IMR-90 (cell line): ENCODE results near the gene UGT1A1. TPM values are rescaled to one million over a fixed set of nuclear protein-coding genes. Genes with fewer than 3 reads are reported as not detected.

Source experiments
- ATAC-seq: fragments of 200-7000 bp; cut with Tn5 transposase; 2 replicates; pipeline ENCODE4 v1.9.1; 2020; ENCODE audit warnings: low read depth, mild to moderate bottlenecking, moderate library complexity
- BruUV-seq: library from RNA; stranded (reverse); fragments of 400-500 nt; replicated peaks from 2 replicates; lab custom pipeline; 2021; lab: Mats Ljungman, UMichigan
- CTCF ChIA-PET: fragments of 300-600 bp; formaldehyde crosslinking; extraction: SDS; loops from one replicate; lab custom pipeline; 2021; ENCODE audit warnings: antibody characterized with exemption; lab: Yijun Ruan, JAX
- POLR2A ChIA-PET: fragments of 300-600 bp; sonication (Branson Sonifier 250); formaldehyde crosslinking; loops from one replicate; lab custom pipeline; 2022; ENCODE audit warnings: antibody characterized with exemption; ENCODE audit not compliant: unreplicated experiment; lab: Charles Lee
- DNase-seq: peaks from one replicate; pipeline ENCODE4 v3.0.0; 2013
- H2AFZ ChIP-seq: replicated peaks from 2 replicates; pipeline ENCODE3; 2013; ENCODE audit warnings: low read length, mild to moderate bottlenecking; ENCODE audit not compliant: poor library complexity
- H2AK5ac ChIP-seq: 2 replicates; pipeline ENCODE4 v1.6.1; 2013; ENCODE audit warnings: low read depth, low read length, inconsistent platforms
- H2AK9ac ChIP-seq: replicated peaks from 2 replicates; pipeline ENCODE3; 2013; ENCODE audit warnings: mild to moderate bottlenecking, low read depth, low read length, moderate library complexity; ENCODE audit not compliant: poor library complexity
- H2BK120ac ChIP-seq: 2 replicates; pipeline ENCODE4 v1.6.1; 2013; ENCODE audit warnings: low read depth, low read length, inconsistent platforms
- H2BK15ac ChIP-seq: 3 replicates; pipeline ENCODE4 v1.6.1; 2013; ENCODE audit warnings: low read depth, low read length, inconsistent platforms
- H2BK20ac ChIP-seq: 2 replicates; pipeline ENCODE4 v1.6.1; 2013; ENCODE audit warnings: low read depth, mild to moderate bottlenecking, inconsistent platforms, low read length, moderate library complexity
- H2BK5ac ChIP-seq: 2 replicates; pipeline ENCODE4 v1.6.1; 2013; ENCODE audit warnings: mild to moderate bottlenecking, low read depth, low read length, inconsistent platforms; ENCODE audit not compliant: poor library complexity, severe bottlenecking
- H3K14ac ChIP-seq: replicated peaks from 2 replicates; pipeline ENCODE4 v1.6.1; 2013; ENCODE audit warnings: low read depth, low read length, inconsistent platforms
- H3K18ac ChIP-seq: 2 replicates; pipeline ENCODE4 v1.6.1; 2013; ENCODE audit warnings: low read depth, low read length, control low read depth
- H3K23ac ChIP-seq: 2 replicates; pipeline ENCODE4 v1.6.1; 2013; ENCODE audit warnings: low read depth, low read length, inconsistent platforms
- H3K27ac ChIP-seq: 2 replicates; pipeline ENCODE4 v1.5.1; 2013; ENCODE audit warnings: mild to moderate bottlenecking, control low read depth, low read length; ENCODE audit not compliant: insufficient read depth
- H3K27me3 ChIP-seq: 2 replicates; pipeline ENCODE4 v1.6.1; 2013; ENCODE audit warnings: low read length; ENCODE audit not compliant: control insufficient read depth, insufficient read depth
- H3K36me3 ChIP-seq: 2 replicates; pipeline ENCODE4 v1.6.1; 2013; ENCODE audit warnings: low read length, mixed read lengths; ENCODE audit not compliant: control insufficient read depth, insufficient read depth
- H3K4ac ChIP-seq: 2 replicates; pipeline ENCODE4 v1.6.1; 2013; ENCODE audit warnings: low read depth, low read length, inconsistent platforms
- H3K4me1 ChIP-seq: 2 replicates; pipeline ENCODE4 v1.6.1; 2013; ENCODE audit warnings: low read length, mixed read lengths; ENCODE audit not compliant: control insufficient read depth, insufficient read depth
- H3K4me2 ChIP-seq: 2 replicates; pipeline ENCODE4 v1.6.1; 2013; ENCODE audit warnings: low read depth, mild to moderate bottlenecking, control low read depth, low read length, moderate library complexity
- H3K4me3 ChIP-seq: 2 replicates; pipeline ENCODE4 v1.5.1; 2013; ENCODE audit warnings: low read depth, mild to moderate bottlenecking, control low read depth, low read length, moderate library complexity; ENCODE audit not compliant: insufficient read depth
- H3K56ac ChIP-seq: 2 replicates; pipeline ENCODE4 v1.6.1; 2013; ENCODE audit warnings: low read length, inconsistent platforms; ENCODE audit not compliant: insufficient read depth; ENCODE audit errors: extremely low read depth
- H3K79me1 ChIP-seq, 2 experiments: 2 replicates each; pipeline ENCODE4 v1.6.1; 2013; ENCODE audit warnings: low read length in 2 of 2, inconsistent platforms in 1 of 2, low read depth in 1 of 2
- H3K9ac ChIP-seq: 2 replicates; pipeline ENCODE4 v1.6.1; 2013; ENCODE audit warnings: low read depth, low read length, control low read depth
- H3K9me1 ChIP-seq: 2 replicates; pipeline ENCODE4 v1.6.1; 2013; ENCODE audit warnings: low read length, inconsistent platforms; ENCODE audit not compliant: insufficient read depth
- H3K9me3 ChIP-seq: 2 replicates; pipeline ENCODE4 v1.6.1; 2013; ENCODE audit warnings: low read length; ENCODE audit not compliant: control insufficient read depth, insufficient read depth
- H4K20me1 ChIP-seq: 2 replicates; pipeline ENCODE4 v1.6.1; 2013; ENCODE audit warnings: low read length, inconsistent platforms; ENCODE audit not compliant: insufficient read depth
- H4K5ac ChIP-seq: 2 replicates; pipeline ENCODE4 v1.6.1; 2013; ENCODE audit warnings: mild to moderate bottlenecking, low read depth, low read length, control low read depth
- H4K8ac ChIP-seq, 2 experiments: 2 replicates each; pipeline ENCODE4 v1.6.1; 2013; ENCODE audit warnings: low read depth in 2 of 2, low read length in 2 of 2, control low read depth in 1 of 2, inconsistent platforms in 1 of 2
- H4K91ac ChIP-seq: 2 replicates; pipeline ENCODE4 v1.6.1; 2013; ENCODE audit warnings: low read depth, low read length, inconsistent platforms; ENCODE audit not compliant: insufficient read depth
- BHLHE40 ChIP-seq: fragments of 150-350 bp; IDR thresholded peaks from 2 replicates; pipeline ENCODE4 v1.6.1; 2016; ENCODE audit warnings: mild to moderate bottlenecking, low read depth, low read length
- CEBPB ChIP-seq: IDR thresholded peaks from 2 replicates; pipeline ENCODE4 v1.6.1; 2012; ENCODE audit warnings: low read depth, low read length, improper control_type of control experiment
- CHD1 ChIP-seq: IDR thresholded peaks from 2 replicates; pipeline ENCODE4 v1.6.1; 2012; ENCODE audit warnings: low read depth, low read length, improper control_type of control experiment
- FOS ChIP-seq: fragments of 150-350 bp; IDR thresholded peaks from 2 replicates; pipeline ENCODE4 v1.6.1; 2016; ENCODE audit warnings: low read depth, low read length
- MAFK ChIP-seq: IDR thresholded peaks from 2 replicates; pipeline ENCODE4 v1.6.1; 2012; ENCODE audit warnings: low read depth, low read length, improper control_type of control experiment
- MAZ ChIP-seq: IDR thresholded peaks from 2 replicates; pipeline ENCODE4 v1.6.1; 2012; ENCODE audit warnings: low read depth, mild to moderate bottlenecking, low read length, improper control_type of control experiment, moderate library complexity, borderline replicate concordance
- MXI1 ChIP-seq: IDR thresholded peaks from 2 replicates; pipeline ENCODE4 v1.6.1; 2012; ENCODE audit warnings: low read depth, mild to moderate bottlenecking, low read length, moderate library complexity, borderline replicate concordance
- NFE2L2 ChIP-seq: fragments of 150-350 bp; IDR thresholded peaks from 2 replicates; pipeline ENCODE4 v1.6.1; 2016; ENCODE audit warnings: low read depth, mild to moderate bottlenecking, low read length
- POLR2A ChIP-seq: IDR thresholded peaks from 2 replicates; pipeline ENCODE4 v1.6.1; 2012; ENCODE audit warnings: mild to moderate bottlenecking, low read depth, low read length
- RAD21 ChIP-seq: IDR thresholded peaks from 2 replicates; pipeline ENCODE4 v1.6.1; 2012; ENCODE audit warnings: low read length, improper control_type of control experiment
- RCOR1 ChIP-seq: IDR thresholded peaks from 2 replicates; pipeline ENCODE4 v1.6.1; 2012; ENCODE audit warnings: mild to moderate bottlenecking, low read length, improper control_type of control experiment; ENCODE audit not compliant: insufficient replicate concordance
- RFX5 ChIP-seq: IDR thresholded peaks from 2 replicates; pipeline ENCODE4 v1.8.0; 2012; ENCODE audit warnings: low read depth, mild to moderate bottlenecking, low read length, moderate library complexity
- SMC3 ChIP-seq: fragments of 150-350 bp; IDR thresholded peaks from 2 replicates; pipeline ENCODE4 v1.6.1; 2016; ENCODE audit warnings: low read depth, mild to moderate bottlenecking, antibody characterized with exemption, low read length, moderate library complexity
- USF2 ChIP-seq: fragments of 150-350 bp; IDR thresholded peaks from 2 replicates; pipeline ENCODE4 v1.6.1; 2017; ENCODE audit warnings: mild to moderate bottlenecking, antibody characterized with exemption, low read length, low read depth
- WGBS, 2 experiments: methylation state at CpG; one replicate each; pipeline versions ENCODE4 v1.1.5 to v1.1.7; 2013; ENCODE audit warnings: missing lambda C conversion rate in 2 of 2; ENCODE audit not compliant: insufficient read length in 1 of 2; ENCODE audit errors: extremely low coverage in 2 of 2; 5-methylcytosine and 5-hydroxymethylcytosine counted together
- dilution Hi-C: fragments of 300-500 bp; cut with HindIII; formaldehyde crosslinking; loops from one replicate; pipeline ENCODE4 v1.14.3; 2018; ENCODE audit warnings: low sequenced_read_pairs; ENCODE audit not compliant: unreplicated experiment
- in situ Hi-C: fragments of 300-500 bp; cut with MboI; formaldehyde crosslinking; loops from 3 replicates; pipeline ENCODE4 v1.14.3; 2019; ENCODE audit warnings: low sequenced_read_pairs, inconsistent platforms, mixed read lengths
- intact Hi-C: fragments of 100-400 bp; cut with micrococcal nuclease; formaldehyde crosslinking; loops from 2 replicates; pipeline ENCODE4 v1.10.0; 2022
- polyA plus RNA-seq, 3 experiments: library from polyadenylated mRNA; depleted of rRNA; stranded (reverse); fragments of >200 nt; gene quantifications; 2 replicates each; pipeline ENCODE4 v1.2.3, GENCODE V29; 2012; ENCODE audit warnings: low replicate concordance in 1 of 3
- total RNA-seq: library from RNA; depleted of rRNA; stranded (reverse); fragments of >200 nt; gene quantifications from 2 replicates; pipeline ENCODE4 v1.2.3, GENCODE V29; 2012
- TF ChIP-seq, protein P1 (sequence below): conservative IDR thresholded peaks from 2 replicates; pipeline ENCODE4 v1.5.1; 2012; ENCODE audit warnings: mild to moderate bottlenecking, low read depth, low read length, improper control_type of control experiment
- TF ChIP-seq, protein P2 (sequence below): fragments of 150-350 bp; IDR thresholded peaks from 2 replicates; pipeline ENCODE4 v1.6.1; 2016; ENCODE audit warnings: low read depth, mild to moderate bottlenecking, low read length, moderate library complexity, borderline replicate concordance

The UGT1A1 gene
- total and polyA plus RNA-seq, 2 of the 4 experiments (the other 2 are of a cell fraction), result not detected

DNA sequence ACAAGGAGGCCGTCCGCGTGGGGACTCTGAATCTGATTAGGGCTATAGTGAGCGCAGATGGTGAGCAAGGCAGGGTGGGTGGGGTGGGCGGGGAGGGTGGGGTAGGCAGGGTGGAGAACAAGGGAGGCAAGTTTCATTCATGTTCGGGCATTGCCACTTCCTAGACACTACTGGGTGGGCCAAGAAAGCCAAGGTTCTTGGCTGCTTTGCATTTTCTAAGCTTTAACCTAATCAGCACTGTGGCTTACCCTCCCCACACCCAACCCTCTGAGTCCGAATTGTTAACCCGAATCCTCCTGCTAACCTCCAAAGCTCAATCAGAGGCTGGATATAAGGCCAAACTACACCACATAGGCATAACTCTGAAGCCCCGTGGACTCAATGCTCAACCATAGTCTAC lies 36.2 kb downstream of the UGT1A1 start:
- no peak overlapping the region for H2BK120ac ChIP-seq
- ATAC-seq (no peak), DNase-seq (no peak)
- H2AFZ ChIP-seq, result no peak overlapping the region
- no peaks in the 10 kb centered on the region for H3K4me1 ChIP-seq
- no peak overlapping the region for H3K4me3 ChIP-seq
- no peak overlapping the region for H4K8ac ChIP-seq
- BruUV-seq, result no TSS peak
- no peak overlapping the region for H3K4me2 ChIP-seq
- no peaks in the 10 kb centered on the region for H4K20me1 ChIP-seq
- H3K18ac ChIP-seq, result no peak overlapping the region
- H3K9ac ChIP-seq, result no peak overlapping the region
- dilution Hi-C loops, result no loop called here
- H2BK5ac ChIP-seq, result no peak overlapping the region
- no peak overlapping the region for H4K91ac ChIP-seq
- H3K9me3 ChIP-seq, result no peaks in the 10 kb centered on the region; the same call in 1 of the 2 replicates
- CTCF ChIA-PET, result no interaction called here
- H4K5ac ChIP-seq, result no peak overlapping the region
- TF ChIP-seq, protein P1, sequence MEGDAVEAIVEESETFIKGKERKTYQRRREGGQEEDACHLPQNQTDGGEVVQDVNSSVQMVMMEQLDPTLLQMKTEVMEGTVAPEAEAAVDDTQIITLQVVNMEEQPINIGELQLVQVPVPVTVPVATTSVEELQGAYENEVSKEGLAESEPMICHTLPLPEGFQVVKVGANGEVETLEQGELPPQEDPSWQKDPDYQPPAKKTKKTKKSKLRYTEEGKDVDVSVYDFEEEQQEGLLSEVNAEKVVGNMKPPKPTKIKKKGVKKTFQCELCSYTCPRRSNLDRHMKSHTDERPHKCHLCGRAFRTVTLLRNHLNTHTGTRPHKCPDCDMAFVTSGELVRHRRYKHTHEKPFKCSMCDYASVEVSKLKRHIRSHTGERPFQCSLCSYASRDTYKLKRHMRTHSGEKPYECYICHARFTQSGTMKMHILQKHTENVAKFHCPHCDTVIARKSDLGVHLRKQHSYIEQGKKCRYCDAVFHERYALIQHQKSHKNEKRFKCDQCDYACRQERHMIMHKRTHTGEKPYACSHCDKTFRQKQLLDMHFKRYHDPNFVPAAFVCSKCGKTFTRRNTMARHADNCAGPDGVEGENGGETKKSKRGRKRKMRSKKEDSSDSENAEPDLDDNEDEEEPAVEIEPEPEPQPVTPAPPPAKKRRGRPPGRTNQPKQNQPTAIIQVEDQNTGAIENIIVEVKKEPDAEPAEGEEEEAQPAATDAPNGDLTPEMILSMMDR, result no peak
- no peak for TF ChIP-seq SMC3
- TF ChIP-seq, protein P2, sequence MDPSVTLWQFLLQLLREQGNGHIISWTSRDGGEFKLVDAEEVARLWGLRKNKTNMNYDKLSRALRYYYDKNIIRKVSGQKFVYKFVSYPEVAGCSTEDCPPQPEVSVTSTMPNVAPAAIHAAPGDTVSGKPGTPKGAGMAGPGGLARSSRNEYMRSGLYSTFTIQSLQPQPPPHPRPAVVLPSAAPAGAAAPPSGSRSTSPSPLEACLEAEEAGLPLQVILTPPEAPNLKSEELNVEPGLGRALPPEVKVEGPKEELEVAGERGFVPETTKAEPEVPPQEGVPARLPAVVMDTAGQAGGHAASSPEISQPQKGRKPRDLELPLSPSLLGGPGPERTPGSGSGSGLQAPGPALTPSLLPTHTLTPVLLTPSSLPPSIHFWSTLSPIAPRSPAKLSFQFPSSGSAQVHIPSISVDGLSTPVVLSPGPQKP, result no peak
- no peak for TF ChIP-seq USF2
- TF ChIP-seq RFX5, result no peak
- TF ChIP-seq MXI1, result no peak
- no peak for TF ChIP-seq RAD21
- TF ChIP-seq NFE2L2, result no peak
- no peak for TF ChIP-seq MAZ
- TF ChIP-seq CHD1, result no peak
- TF ChIP-seq BHLHE40, result no peak
- no peak for TF ChIP-seq MAFK
- no peak for TF ChIP-seq CEBPB
- no peak for TF ChIP-seq POLR2A
- TF ChIP-seq RCOR1, result no peak
- TF ChIP-seq FOS, result no peak
- no peak overlapping the region for H2AK9ac ChIP-seq
- no peak overlapping the region for H2BK20ac ChIP-seq
- H2AK5ac ChIP-seq, result no peak overlapping the region
- no peak overlapping the region for H3K14ac ChIP-seq
- H3K36me3 ChIP-seq, result no peaks in the 10 kb centered on the region
- H3K23ac ChIP-seq, result no peak overlapping the region
- peaks cover 6% of the 10 kb centered on the region for H3K27me3 ChIP-seq
- no peak overlapping the region for H3K56ac ChIP-seq
- intact Hi-C loops, result no loop called here
- H3K27ac ChIP-seq, result no peak overlapping the region
- WGBS, 2 experiments, result 50% methylated on average over 2 of the region's 9 CpGs; no CpG with 5 or more reads in 1 of the 2 experiments
- H2BK15ac ChIP-seq, result no peak overlapping the region
- POLR2A ChIA-PET, result no interaction called here
- no peak overlapping the region for H3K4ac ChIP-seq
- no peaks in the 10 kb centered on the region for H3K79me1 ChIP-seq
- no peaks in the 10 kb centered on the region for H3K9me1 ChIP-seq
- in situ Hi-C loops, result no loop called here
